Endodermal cell (in vitro differentiated cells): ENCODE data around the gene SLAIN2. TPM values are rescaled to one million over a fixed set of nuclear protein-coding genes. Genes with fewer than 3 reads are reported as not detected.
"Not testable (repeated sequence)": the region's sequence is repeated elsewhere in the genome, so short reads cannot be mapped to it uniquely, and the experiment has no call there.

Experiments
- DNase-seq: peaks from one replicate; pipeline ENCODE4 v3.0.0-alpha.2; 2017
- H3K27ac ChIP-seq: 2 replicates; pipeline ENCODE4 v1.5.1; 2013; ENCODE audit warnings: mild to moderate bottlenecking, low read depth, low read length, moderate library complexity
- H3K27me3 ChIP-seq: 2 replicates; pipeline ENCODE4 v1.6.1; 2013; ENCODE audit warnings: mild to moderate bottlenecking, low read length, moderate library complexity; ENCODE audit not compliant: insufficient read depth, control insufficient read depth, poor library complexity, severe bottlenecking
- H3K36me3 ChIP-seq: 2 replicates; pipeline ENCODE4 v1.7.0; 2013; ENCODE audit warnings: mild to moderate bottlenecking, low read length, moderate library complexity; ENCODE audit not compliant: control insufficient read depth, insufficient read depth
- H3K4me1 ChIP-seq: one replicate; pipeline ENCODE4 v1.7.0; 2013; ENCODE audit warnings: low read length; ENCODE audit not compliant: control insufficient read depth, insufficient read depth
- H3K4me3 ChIP-seq: 2 replicates; pipeline ENCODE4 v1.5.1; 2013; ENCODE audit warnings: mild to moderate bottlenecking, low read length, moderate library complexity
- H3K9ac ChIP-seq: 2 replicates; pipeline ENCODE4 v1.6.1; 2013; ENCODE audit warnings: mild to moderate bottlenecking, low read length, moderate library complexity; ENCODE audit not compliant: poor library complexity, severe bottlenecking; ENCODE audit errors: extremely low read depth
- H3K9me3 ChIP-seq: 2 replicates; pipeline ENCODE4 v1.6.1; 2013; ENCODE audit warnings: mild to moderate bottlenecking, low read length, moderate library complexity; ENCODE audit not compliant: control insufficient read depth
- H3K27ac Mint-ChIP-seq: 2 replicates; pipeline ENCODE4 v1.8.0; 2020; ENCODE audit warnings: mixed read lengths
- H3K27me3 Mint-ChIP-seq: 2 replicates; pipeline ENCODE4 v1.8.0; 2021; ENCODE audit warnings: mild to moderate bottlenecking, mixed read lengths; ENCODE audit not compliant: insufficient read depth
- H3K36me3 Mint-ChIP-seq: 2 replicates; pipeline ENCODE4 v1.8.0; 2020; ENCODE audit warnings: low read depth, mixed read lengths
- H3K4me1 Mint-ChIP-seq: 2 replicates; pipeline ENCODE4 v1.8.0; 2020; ENCODE audit warnings: mixed read lengths
- H3K4me3 Mint-ChIP-seq: 2 replicates; pipeline ENCODE4 v1.8.0; 2020; ENCODE audit warnings: mild to moderate bottlenecking, moderate library complexity, mixed read lengths
- H3K9me3 Mint-ChIP-seq: 2 replicates; pipeline ENCODE4 v1.8.0; 2020; ENCODE audit warnings: mild to moderate bottlenecking, mixed read lengths
- CTCF ChIP-seq: fragments of 200-600 bp; sonication (generic); conservative IDR thresholded peaks from 2 replicates; pipeline ENCODE4 v1.5.0; 2021; ENCODE audit warnings: antibody characterized with exemption, mild to moderate bottlenecking
- WGBS, 2 experiments: methylation state at CpG; one replicate each; pipeline versions ENCODE4 v1.1.5 to v1.1.7; 2013; ENCODE audit warnings: missing lambda C conversion rate in 2 of 2, mixed read lengths in 1 of 2; ENCODE audit not compliant: insufficient coverage in 1 of 2, insufficient read length in 1 of 2; 5-methylcytosine and 5-hydroxymethylcytosine counted together
- long read RNA-seq, 4 experiments: library from polyadenylated mRNA in 2 of 4; library from RNA in 1 of 4; library from capped mRNA in 1 of 4; stranded (forward) in 3 of 4; unstranded in 1 of 4; transcript quantifications; one replicate each; pipeline ENCODE4 v2.0.0, GENCODE V29; 2020 to 2021; ENCODE audit warnings: inconsistent platforms in 1 of 4
- polyA plus RNA-seq, 2 experiments: library from polyadenylated mRNA; stranded (reverse); fragments of 50-300 nt; gene quantifications; one replicate each; pipeline ENCODE4 v1.2.3, GENCODE V29; 2013
- total RNA-seq, 2 donors: library from RNA; stranded (reverse); fragmentation: NEBNext Ultra II Directional in 1 of 2; extraction: Animal tissue kit (Norgen Biotek cat#: 25700) in 1 of 2; gene quantifications; 2 replicates in 1 of 2; 3 replicates in 1 of 2; pipeline ENCODE4 v1.2.1, GENCODE V29; 2021

Gene SLAIN2
- 10 to 100 TPM; 42.1 to 49.8 TPM for total RNA-seq
- 40.0 TPM for polyA plus RNA-seq (2013, experiment 1 of 2)
- 40.0 TPM for polyA plus RNA-seq (2013, experiment 2 of 2)
- long read RNA-seq, experiment 1, full-length matches to known transcripts: 3 of 12 reads
- long read RNA-seq, experiment 1, partial matches to known transcripts: 4 of 12 reads
- long read RNA-seq, experiment 1, other reads (novel, unspliced or antisense): 5 of 12 reads
- long read RNA-seq, experiment 2, full-length matches to known transcripts: 72 of 90 reads
- long read RNA-seq, experiment 2, partial matches to known transcripts: 7 of 90 reads
- long read RNA-seq, experiment 2, other reads (novel, unspliced or antisense): 11 of 90 reads
- long read RNA-seq, experiment 3, full-length matches to known transcripts: 26 of 38 reads
- long read RNA-seq, experiment 3, partial matches to known transcripts: 7 of 38 reads
- long read RNA-seq, experiment 3, other reads (novel, unspliced or antisense): 5 of 38 reads
- long read RNA-seq, experiment 4, partial matches to known transcripts: 0 of 8 reads
- long read RNA-seq, experiment 4, other reads (novel, unspliced or antisense): 8 of 8 reads

DNA sequence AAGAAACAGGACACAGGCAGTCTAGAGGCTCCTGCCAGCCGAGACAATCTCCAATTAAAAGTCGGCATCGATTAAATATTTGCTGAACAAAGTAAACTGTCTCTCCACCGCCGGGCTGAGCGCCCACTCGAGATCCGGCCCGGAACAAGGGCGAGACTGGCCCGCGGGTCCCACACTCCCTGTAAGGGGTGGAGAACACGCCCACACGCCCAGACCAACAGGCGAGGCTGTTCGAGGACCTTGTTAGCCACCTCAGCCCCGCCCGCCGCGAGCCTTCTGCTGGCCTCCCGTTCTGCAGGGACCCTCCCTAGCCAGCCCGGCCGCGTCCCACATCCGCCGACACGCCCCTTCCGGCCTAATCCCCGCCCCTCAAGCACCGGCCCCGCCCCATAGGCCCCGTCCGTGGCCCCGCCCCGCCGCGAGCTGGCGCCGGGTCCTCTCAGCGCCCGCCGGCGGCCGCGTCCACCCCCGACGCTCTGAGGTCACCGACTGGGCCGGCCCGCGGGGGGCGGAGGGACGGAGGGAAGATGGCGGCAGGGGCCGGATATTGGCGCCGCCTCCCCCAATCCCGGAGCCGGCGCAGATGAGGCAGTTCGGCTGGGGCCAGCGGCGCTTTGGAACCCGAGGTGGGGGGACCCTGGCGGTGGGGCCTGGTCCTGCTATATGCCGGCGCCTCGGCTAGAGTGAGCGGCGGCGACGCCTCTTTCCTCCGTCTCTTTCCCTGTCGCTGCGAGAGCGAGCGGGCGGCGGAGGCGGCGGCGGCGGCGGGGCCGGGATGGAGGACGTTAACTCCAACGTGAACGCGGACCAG lies at the start of gene SLAIN2:
TSS of gene SLAIN2 (plus strand) at position 565 of the 811 bp plus-strand sequence. CDS start at position 776, 211 bp downstream.
- Mint-ChIP-seq H3K27me3 (no peaks in the 10 kb centered on the region), H3K4me1 (peaks cover 48% of the 10 kb centered on the region), H3K9me3 (no peaks in the 10 kb centered on the region), H3K4me3 (peak within 1 kb of the TSS; percentile 94), H3K27ac (peak within 1 kb of the TSS; percentile 97), H3K36me3 (no peaks in the 10 kb centered on the region)
- H3K4me3 ChIP-seq: peak within 1 kb of the TSS; percentile 96
- no peaks in the 10 kb centered on the region for H3K36me3 ChIP-seq
- TF ChIP-seq CTCF: peak; percentile 73
- peak within 1 kb of the TSS; percentile 75 for H3K9ac ChIP-seq
- peak within 1 kb of the TSS; percentile 95 for H3K27ac ChIP-seq
- WGBS, 2 experiments: 0% methylated on average over 10 to 89 of the region's 89 CpGs
- H3K27me3 ChIP-seq: no peaks in the 10 kb centered on the region
- peak; percentile 100 for DNase-seq
- no peaks in the 10 kb centered on the region for H3K9me3 ChIP-seq
- peaks cover 4% of the 10 kb centered on the region for H3K4me1 ChIP-seq

GRCh38 chr4:48292218-48292790 lies 49.0 kb upstream of the SLAIN2 start:
- 91 to 100% methylated on average over 1 to 32 of the region's 40 CpGs for WGBS, 2 experiments
- H3K4me3 Mint-ChIP-seq, H3K4me1 ChIP-seq, H3K27me3 ChIP-seq, H3K36me3 Mint-ChIP-seq, H3K4me3 ChIP-seq, H3K9ac ChIP-seq, H3K4me1 Mint-ChIP-seq, DNase-seq, H3K9me3 ChIP-seq, H3K27me3 Mint-ChIP-seq, H3K27ac ChIP-seq, H3K27ac Mint-ChIP-seq, H3K36me3 ChIP-seq: not testable (repeated sequence)
- H3K9me3 Mint-ChIP-seq: peaks cover 38% of the 10 kb centered on the region

GRCh38 chr4:48295116-48295515 lies 46.2 kb upstream of the SLAIN2 start:
- no peaks in the 10 kb centered on the region for H3K36me3 Mint-ChIP-seq

More at GRCh38 chr4:48295116-48295515, 46.2 kb upstream of the SLAIN2 start:
- no peak overlapping the region for H3K27ac ChIP-seq
- H3K4me1 Mint-ChIP-seq: no peaks in the 10 kb centered on the region
- peaks cover 28% of the 10 kb centered on the region for H3K9me3 Mint-ChIP-seq
- H3K27ac Mint-ChIP-seq: no peak overlapping the region
- H3K4me3 ChIP-seq: no peak overlapping the region
- no peaks in the 10 kb centered on the region for H3K4me1 ChIP-seq
- no peaks in the 10 kb centered on the region for H3K36me3 ChIP-seq
- no peak overlapping the region for H3K9ac ChIP-seq
- no peaks in the 10 kb centered on the region for H3K9me3 ChIP-seq
- TF ChIP-seq CTCF: no peak
- H3K27me3 Mint-ChIP-seq: no peaks in the 10 kb centered on the region
- H3K4me3 Mint-ChIP-seq: no peak overlapping the region
- no peak for DNase-seq
- no peaks in the 10 kb centered on the region for H3K27me3 ChIP-seq
